GM13976 (cell line): ENCODE measurements around the gene TBC1D5.

Source experiments
- DNase-seq: peaks from one replicate; pipeline ENCODE4 v3.0.0; 2012; ENCODE audit warnings: low spot score
- CTCF ChIP-seq: IDR thresholded peaks from 2 replicates; pipeline ENCODE4 v1.5.1; 2012; ENCODE audit warnings: borderline replicate concordance, mild to moderate bottlenecking; ENCODE audit not compliant: insufficient read depth; ENCODE audit errors: extremely low read depth, missing control alignments, control extremely low read depth
- in situ Hi-C: fragments of 300-500 bp; cut with MboI; formaldehyde crosslinking; loops from one replicate; pipeline ENCODE4 v1.12.0; 2022; ENCODE audit warnings: low sequenced_read_pairs, mixed read lengths, inconsistent platforms; ENCODE audit not compliant: unreplicated experiment

Gene TBC1D5

GRCh38 chr3:17634201-17634600, 108.2 kb downstream of the TBC1D5 start:
- TF ChIP-seq CTCF = no peak
- in situ Hi-C loops = no loop called here

GRCh38 chr3:17632401-17633100, 109.9 kb downstream of the TBC1D5 start:
- DNase-seq = no peak

More at GRCh38 chr3:17634201-17634600, 108.2 kb downstream of the TBC1D5 start:
- DNase-seq = no peak

GRCh38 chr3:17631609-17632008, 110.8 kb downstream of the TBC1D5 start:
- no peak for DNase-seq
- in situ Hi-C loops = no loop called here
- TF ChIP-seq CTCF = no peak

More at GRCh38 chr3:17632401-17633100, 109.9 kb downstream of the TBC1D5 start:
- no peak for TF ChIP-seq CTCF
- in situ Hi-C loops = no loop called here

- no peak for DNase-seq
- in situ Hi-C loops = no loop called here
- no peak for TF ChIP-seq CTCF
Observed at GRCh38 chr3:17629400-17629799, 113.0 kb downstream of the TBC1D5 start.

GRCh38 chr3:17626395-17626794, 116.0 kb downstream of the TBC1D5 start:
- in situ Hi-C loops = no loop called here

GRCh38 chr3:17625133-17625532, 117.3 kb downstream of the TBC1D5 start:
- in situ Hi-C loops = no loop called here
- DNase-seq = no peak
- TF ChIP-seq CTCF = no peak

More at GRCh38 chr3:17626395-17626794, 116.0 kb downstream of the TBC1D5 start:
- no peak for TF ChIP-seq CTCF
- no peak for DNase-seq
